DND-41 (cell line): Measurements from ENCODE around the gene HSD17B14.
A peak's percentile ranks its signal among the peaks of the same experiment; 100 is the strongest.

Source experiments
- ATAC-seq: fragments of 200-7000 bp; cut with Tn5 transposase; 3 replicates; pipeline ENCODE4 v1.9.1; 2021; ENCODE audit warnings: low read depth; ENCODE audit not compliant: insufficient read depth
- DNase-seq: peaks from one replicate; pipeline ENCODE4 v3.0.0-alpha.2; 2020
- H2AFZ ChIP-seq: 2 replicates; pipeline ENCODE4 v1.6.0; 2012; ENCODE audit warnings: low read depth, low read length
- H3K27ac ChIP-seq: 2 replicates; pipeline ENCODE4 v1.5.1; 2012; ENCODE audit warnings: low read length, inconsistent platforms
- H3K27me3 ChIP-seq: fragments of 200-600 bp; sonication (generic); 2 replicates; pipeline ENCODE4 v1.6.0; 2012; ENCODE audit warnings: low read length, mild to moderate bottlenecking, inconsistent platforms; ENCODE audit not compliant: insufficient read depth, poor library complexity
- H3K36me3 ChIP-seq: 2 replicates; pipeline ENCODE4 v1.5.1; 2012; ENCODE audit warnings: low read length, inconsistent platforms; ENCODE audit not compliant: insufficient read depth
- H3K4me1 ChIP-seq: 2 replicates; pipeline ENCODE4 v1.5.1; 2012; ENCODE audit warnings: mild to moderate bottlenecking, low read length; ENCODE audit not compliant: insufficient read depth
- H3K4me2 ChIP-seq: 2 replicates; pipeline ENCODE4 v1.6.0; 2012; ENCODE audit warnings: mild to moderate bottlenecking, moderate library complexity, low read length, inconsistent platforms; ENCODE audit not compliant: insufficient read depth
- H3K4me3 ChIP-seq, 2 experiments: fragments of 200-600 bp in 1 of 2; shearing (Covaris generic) in 1 of 2; 2 replicates each; pipeline ENCODE4 v1.5.1; 2012 to 2016; ENCODE audit warnings: inconsistent platforms in 2 of 2, low read length in 2 of 2, mild to moderate bottlenecking in 2 of 2, low read depth in 1 of 2, moderate library complexity in 1 of 2
- H3K79me2 ChIP-seq: 2 replicates; pipeline ENCODE4 v1.6.0; 2012; ENCODE audit warnings: low read length, inconsistent platforms; ENCODE audit not compliant: insufficient read depth
- H3K9ac ChIP-seq: 2 replicates; pipeline ENCODE4 v1.6.0; 2012; ENCODE audit warnings: low read depth, mild to moderate bottlenecking, inconsistent platforms, low read length, moderate library complexity
- H3K9me3 ChIP-seq: 2 replicates; pipeline ENCODE4 v1.5.1; 2012; ENCODE audit warnings: low read length, moderate library complexity, mild to moderate bottlenecking, inconsistent platforms; ENCODE audit not compliant: insufficient read depth, severe bottlenecking
- H4K20me1 ChIP-seq: 2 replicates; pipeline ENCODE4 v1.6.0; 2012; ENCODE audit warnings: low read length; ENCODE audit not compliant: insufficient read depth
- CTCF ChIP-seq: IDR thresholded peaks from 2 replicates; pipeline ENCODE4 v1.5.1; 2012; ENCODE audit warnings: borderline replicate concordance, low read length, moderate library complexity, mild to moderate bottlenecking; ENCODE audit not compliant: poor library complexity, severe bottlenecking; ENCODE audit errors: extremely low read depth
- EZH2 ChIP-seq: IDR thresholded peaks from 3 replicates; pipeline ENCODE4 v1.6.1; 2012; ENCODE audit warnings: borderline replicate concordance, low read depth, mild to moderate bottlenecking, moderate library complexity, low read length, inconsistent platforms; ENCODE audit not compliant: severe bottlenecking

Gene HSD17B14

DNA sequence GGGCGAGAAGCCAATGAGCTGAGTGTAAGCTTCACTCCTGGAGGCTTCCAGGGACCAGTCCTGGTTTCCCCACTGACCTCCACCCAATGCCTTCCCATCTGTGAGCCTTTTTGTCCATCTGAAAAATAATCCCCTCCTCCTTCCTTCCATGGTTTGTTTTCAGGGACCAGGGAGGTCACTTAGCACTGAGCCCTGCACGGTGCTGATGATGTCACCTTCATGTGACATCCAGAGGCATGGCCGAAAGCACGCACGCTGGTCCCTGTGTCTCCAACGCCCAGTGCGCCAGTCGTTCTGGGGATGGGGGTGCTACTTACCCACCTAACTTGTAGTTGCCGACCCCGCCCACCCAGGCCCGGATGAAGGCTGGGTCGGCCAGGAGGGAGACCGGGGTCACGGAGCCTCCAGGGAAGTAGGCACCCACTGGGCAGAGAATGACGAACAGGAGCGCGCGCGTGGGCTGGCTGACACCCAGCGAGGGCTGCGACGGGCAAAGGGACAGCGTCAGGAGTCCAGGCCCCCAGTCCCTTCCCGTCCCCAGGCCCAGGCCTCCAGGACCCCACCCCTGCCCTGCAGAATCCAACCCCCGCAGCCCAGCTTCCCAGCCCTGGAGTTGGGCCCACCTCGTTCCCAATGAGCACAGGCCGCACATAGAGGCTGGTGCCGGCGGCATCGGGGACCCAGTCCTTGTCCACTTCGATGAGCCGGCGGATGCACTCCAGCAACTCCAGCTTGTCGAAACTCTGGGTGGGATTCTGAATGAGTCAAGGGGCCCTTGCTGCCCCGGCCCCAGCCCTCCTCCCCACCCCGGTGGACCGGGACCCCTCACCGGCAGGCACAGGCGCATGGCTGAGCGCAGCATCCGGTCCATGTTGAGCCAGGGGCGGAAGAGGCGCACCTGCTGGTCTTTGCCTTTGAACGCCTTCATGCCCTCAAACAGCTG is 36.7 kb downstream of the HSD17B14 start:
- H3K4me2 ChIP-seq: no peak overlapping the region
- TF ChIP-seq CTCF: no peak
- TF ChIP-seq EZH2: no peak
- DNase-seq: no peak

GRCh38 chr19:48798937-48799336 is 37.4 kb downstream of the HSD17B14 start:
- no peak for TF ChIP-seq CTCF
- no peak for TF ChIP-seq EZH2
- peaks cover 24% of the 10 kb centered on the region for H3K4me1 ChIP-seq
- H3K36me3 ChIP-seq: 0 out of 2 replicates have a peak, but pooled peaks cover 12% of the 10 kb centered on the region
- peak; percentile 53 for DNase-seq
- no peaks in the 10 kb centered on the region for H3K79me2 ChIP-seq
- H3K27ac ChIP-seq: peak overlapping the region; percentile 3; the same call in 1 of the 2 replicates
- no peak overlapping the region for H3K4me3 ChIP-seq
- no peak for ATAC-seq
- no peaks in the 10 kb centered on the region for H3K27me3 ChIP-seq
- no peak overlapping the region for H2AFZ ChIP-seq
- no peaks in the 10 kb centered on the region for H4K20me1 ChIP-seq
- H3K9ac ChIP-seq: 0 out of 2 replicates have a peak overlapping the region, but pooled peaks have one; percentile 14
- H3K9me3 ChIP-seq: no peaks in the 10 kb centered on the region
- H3K4me2 ChIP-seq: no peak overlapping the region

More for the DNA sequence above, 36.7 kb downstream of the HSD17B14 start:
- Histone ChIP-seq H3K4me1 (peaks cover 20% of the 10 kb centered on the region), H4K20me1 (no peaks in the 10 kb centered on the region), H3K4me3 (no peak overlapping the region), H3K36me3 (0 out of 2 replicates have a peak, but pooled peaks cover 14% of the 10 kb centered on the region), H3K9ac (0 out of 2 replicates have a peak overlapping the region, but pooled peaks have one; percentile 14), H3K27ac (peak overlapping the region; percentile 3; the same call in 1 of the 2 replicates), H3K79me2 (no peaks in the 10 kb centered on the region), H3K27me3 (no peaks in the 10 kb centered on the region), H3K9me3 (no peaks in the 10 kb centered on the region), H2AFZ (no peak overlapping the region)
- ATAC-seq: no peak

DNA sequence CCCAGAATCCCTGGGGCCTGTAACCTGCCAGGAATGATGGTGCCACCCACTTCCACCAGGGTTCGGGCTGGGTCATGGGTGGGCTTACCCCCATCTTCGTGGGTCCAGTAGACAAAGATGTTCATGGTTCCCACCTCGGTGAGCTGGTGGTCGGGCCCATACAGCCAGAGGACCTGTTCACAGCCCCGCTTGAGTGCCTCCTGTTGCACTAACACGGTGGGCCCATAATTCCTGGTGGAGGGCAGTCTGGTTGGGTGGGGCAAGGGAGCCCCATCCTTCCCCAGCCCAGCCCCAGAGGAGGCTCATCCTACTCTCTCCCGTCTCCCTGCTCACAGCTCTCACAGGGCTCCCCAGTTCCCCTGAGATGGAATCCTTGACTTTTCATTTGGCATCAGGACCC is 39.2 kb downstream of the HSD17B14 start:
- TF ChIP-seq EZH2 (no peak), CTCF (no peak)
- Histone ChIP-seq H3K79me2 (no peaks in the 10 kb centered on the region), H3K4me3 (no peak overlapping the region), H3K9me3 (no peaks in the 10 kb centered on the region), H3K36me3 (0 out of 2 replicates have a peak, but pooled peaks cover 12% of the 10 kb centered on the region), H3K27me3 (no peaks in the 10 kb centered on the region), H3K4me1 (peaks cover 24% of the 10 kb centered on the region), H3K9ac (no peak overlapping the region), H2AFZ (no peak overlapping the region), H4K20me1 (no peaks in the 10 kb centered on the region), H3K27ac (no peak overlapping the region), H3K4me2 (no peak overlapping the region)
- no peak for ATAC-seq
- DNase-seq: no peak
